SK-N-SH (cell line): ENCODE measurements around the gene BICD2. TPM values are rescaled to one million over a fixed set of nuclear protein-coding genes. Genes with fewer than 3 reads are reported as not detected.

Experiments
- CTCF ChIA-PET: fragments of 300-600, 350-600 bp; formaldehyde crosslinking; extraction: SDS; loops from one replicate; lab custom pipeline; 2021; lab: Yijun Ruan, JAX
- POLR2A ChIA-PET: fragments of 350-600 bp; sonication (Branson Sonifier 250); formaldehyde crosslinking; extraction: SDS; loops from one replicate; lab custom pipeline; 2020; ENCODE audit warnings: antibody characterized with exemption, inconsistent platforms; lab: Yijun Ruan, JAX
- DNase-seq: peaks from one replicate; pipeline ENCODE4 v3.0.0; 2012
- H2AFZ ChIP-seq: fragments of 200-600 bp; sonication (generic); 2 replicates; pipeline ENCODE4 v1.8.1; 2016; ENCODE audit warnings: antibody characterized with exemption, mild to moderate bottlenecking, low read depth
- H3F3A ChIP-seq: fragments of 200-600 bp; sonication (generic); replicated peaks from 2 replicates; pipeline ENCODE3; 2016; ENCODE audit warnings: antibody characterized with exemption, mild to moderate bottlenecking; ENCODE audit not compliant: insufficient read depth
- H3K27ac ChIP-seq, 2 experiments: fragments of 200-500 bp in 1 of 2; fragments of 200-600 bp in 1 of 2; sonication (Bioruptor generic) in 1 of 2; sonication (generic), shearing (Covaris generic) in 1 of 2; 2 replicates each; pipeline versions ENCODE4 v1.5.1 to v1.6.1; 2014 to 2016; ENCODE audit warnings: low read depth in 2 of 2, inconsistent platforms in 1 of 2, low read length in 1 of 2, mild to moderate bottlenecking in 1 of 2, mixed read lengths in 1 of 2
- H3K27me3 ChIP-seq: fragments of 200-600 bp; sonication (generic), shearing (Covaris generic); 2 replicates; pipeline ENCODE4 v1.6.1; 2016; ENCODE audit warnings: mixed run types; ENCODE audit not compliant: insufficient read depth
- H3K36me3 ChIP-seq, 2 experiments: fragments of 200-500 bp in 1 of 2; fragments of 200-600 bp in 1 of 2; sonication (Bioruptor generic) in 1 of 2; sonication (generic) in 1 of 2; replicated peaks in 1 of 2; 2 replicates each; pipeline versions ENCODE3 to v1.5.1; 2014 to 2016; ENCODE audit warnings: low read length in 1 of 2, mild to moderate bottlenecking in 1 of 2; ENCODE audit not compliant: insufficient read depth in 2 of 2, control insufficient read depth in 1 of 2
- H3K4me1 ChIP-seq, 2 experiments: fragments of 200-500 bp in 1 of 2; fragments of 200-600 bp in 1 of 2; sonication (Bioruptor generic) in 1 of 2; sonication (generic), shearing (Covaris generic) in 1 of 2; 2 replicates each; pipeline versions ENCODE4 v1.5.1 to v1.6.1; 2014 to 2016; ENCODE audit warnings: low read depth in 1 of 2, low read length in 1 of 2, mixed run types in 1 of 2; ENCODE audit not compliant: insufficient read depth in 2 of 2, control insufficient read depth in 1 of 2
- H3K4me2 ChIP-seq: fragments of 200-600 bp; sonication (generic), shearing (Covaris generic); 2 replicates; pipeline ENCODE4 v1.6.1; 2017; ENCODE audit warnings: mixed run types
- H3K4me3 ChIP-seq, 2 experiments: fragments of 200-500 bp in 1 of 2; fragments of 200-600 bp in 1 of 2; sonication (Bioruptor generic) in 1 of 2; sonication (generic), shearing (Covaris generic) in 1 of 2; 2 replicates each; pipeline versions ENCODE4 v1.5.1 to v1.8.1; 2014 to 2016; ENCODE audit warnings: low read depth in 2 of 2, inconsistent platforms in 1 of 2, low read length in 1 of 2, mild to moderate bottlenecking in 1 of 2, mixed read lengths in 1 of 2, moderate library complexity in 1 of 2
- H3K79me2 ChIP-seq: fragments of 200-600 bp; sonication (generic); 2 replicates; pipeline ENCODE4 v1.8.1; 2017; ENCODE audit warnings: mild to moderate bottlenecking; ENCODE audit not compliant: insufficient read depth
- H3K9ac ChIP-seq: fragments of 200-600 bp; sonication (generic); 2 replicates; pipeline ENCODE4 v1.6.1; 2017; ENCODE audit warnings: mixed run types
- H3K9me2 ChIP-seq: fragments of 200-600 bp; sonication (generic); 2 replicates; pipeline ENCODE4 v1.6.1; 2017; ENCODE audit warnings: mixed run types
- H3K9me3 ChIP-seq: fragments of 200-600 bp; sonication (generic); 2 replicates; pipeline ENCODE4 v1.6.1; 2017; ENCODE audit warnings: mixed run types, mild to moderate bottlenecking, moderate library complexity
- H4K20me1 ChIP-seq: fragments of 200-600 bp; sonication (generic); 2 replicates; pipeline ENCODE4 v1.6.1; 2017; ENCODE audit warnings: mild to moderate bottlenecking, mixed run types; ENCODE audit not compliant: insufficient read depth
- EP300 ChIP-seq, 2 experiments: IDR thresholded peaks; 2 replicates each; pipeline versions ENCODE4 v1.4.0 to v1.6.1; 2012; ENCODE audit warnings: borderline replicate concordance in 1 of 2, low read depth in 1 of 2, low read length in 1 of 2
- EZH2phosphoT487 ChIP-seq: fragments of 200-600 bp; sonication (generic); IDR thresholded peaks from 2 replicates; pipeline ENCODE4 v1.6.1; 2017; ENCODE audit warnings: low read depth, mixed run types, mild to moderate bottlenecking, antibody characterized with exemption, moderate library complexity, borderline replicate concordance
- FOSL2 ChIP-seq: IDR thresholded peaks from 2 replicates; pipeline ENCODE4 v1.4.0; 2012; ENCODE audit warnings: low read depth, mild to moderate bottlenecking, moderate library complexity, borderline replicate concordance
- FOXJ3 ChIP-seq: sonication (generic); formaldehyde crosslinking; IDR thresholded peaks from 2 replicates; pipeline ENCODE4 v1.5.1; 2020; ENCODE audit warnings: mild to moderate bottlenecking, missing genetic modification reagents
- FOXM1 ChIP-seq: IDR thresholded peaks from 2 replicates; pipeline ENCODE4 v1.4.0; 2012; ENCODE audit warnings: low read depth, mild to moderate bottlenecking
- GABPA ChIP-seq: IDR thresholded peaks from 2 replicates; pipeline ENCODE4 v1.4.0; 2012; ENCODE audit warnings: low read depth, mild to moderate bottlenecking
- GATA2 ChIP-seq: sonication (generic); formaldehyde crosslinking; IDR thresholded peaks from 2 replicates; pipeline ENCODE4 v1.5.0; 2020; ENCODE audit warnings: mild to moderate bottlenecking, missing genetic modification reagents
- JUND ChIP-seq: IDR thresholded peaks from 2 replicates; pipeline ENCODE4 v1.4.0; 2012
- MEF2A ChIP-seq: IDR thresholded peaks from 2 replicates; pipeline ENCODE4 v1.4.0; 2012; ENCODE audit warnings: low read depth, borderline replicate concordance
- MXI1 ChIP-seq: IDR thresholded peaks from 2 replicates; pipeline ENCODE4 v1.6.1; 2012; ENCODE audit warnings: mild to moderate bottlenecking, low read depth, low read length, improper control_type of control experiment
- POLR2AphosphoS5 ChIP-seq: IDR thresholded peaks from 2 replicates; pipeline ENCODE4 v1.6.1; 2012; ENCODE audit warnings: low read depth, low read length
- RCOR1 ChIP-seq: fragments of 150-350 bp; IDR thresholded peaks from 2 replicates; pipeline ENCODE4 v1.6.1; 2017; ENCODE audit warnings: antibody characterized with exemption, low read length
- TAF1 ChIP-seq: IDR thresholded peaks from 2 replicates; pipeline ENCODE4 v1.6.1; 2012; ENCODE audit warnings: low read depth, mild to moderate bottlenecking, low read length, moderate library complexity, borderline replicate concordance
- TCF12 ChIP-seq: IDR thresholded peaks from 2 replicates; pipeline ENCODE4 v1.4.0; 2012
- TEAD4 ChIP-seq: IDR thresholded peaks from 2 replicates; pipeline ENCODE4 v1.4.0; 2012; ENCODE audit warnings: mild to moderate bottlenecking, borderline replicate concordance; ENCODE audit not compliant: insufficient read depth
- WGBS: methylation state at CpG from one replicate; pipeline ENCODE4 v1.1.6; 2017; ENCODE audit warnings: low lambda C conversion rate; 5-methylcytosine and 5-hydroxymethylcytosine counted together
- polyA plus RNA-seq, 3 experiments: library from polyadenylated mRNA; depleted of rRNA; stranded (reverse); fragments of >200 nt; gene quantifications; 2 replicates each; pipeline ENCODE4 v1.2.3, GENCODE V29; 2012
- TF ChIP-seq, protein P1 (sequence below): fragments of 200-600 bp; sonication (generic); IDR thresholded peaks from 2 replicates; pipeline ENCODE4 v1.6.1; 2017; ENCODE audit warnings: antibody characterized with exemption, mild to moderate bottlenecking, moderate library complexity
- TF ChIP-seq, protein P2 (sequence below): fragments of 150-350 bp; IDR thresholded peaks from 2 replicates; pipeline ENCODE4 v1.6.1; 2017; ENCODE audit warnings: antibody characterized with exemption, low read length, low read depth, borderline replicate concordance
- TF ChIP-seq, protein P3 (sequence below): fragments of 150-350 bp; IDR thresholded peaks from 2 replicates; pipeline ENCODE4 v1.6.1; 2016; ENCODE audit warnings: mild to moderate bottlenecking, low read depth, low read length
- TF ChIP-seq, protein P4 (sequence below): IDR thresholded peaks from 2 replicates; pipeline ENCODE4; 2012
- TF ChIP-seq, protein P5 (sequence below): IDR thresholded peaks from 2 replicates; pipeline ENCODE4 v1.6.1; 2012; ENCODE audit warnings: mild to moderate bottlenecking, low read depth, low read length, moderate library complexity

The BICD2 gene
- polyA plus RNA-seq, 1 of the 3 experiments (the other 2 are of a cell fraction) = 19.6 TPM

DNA sequence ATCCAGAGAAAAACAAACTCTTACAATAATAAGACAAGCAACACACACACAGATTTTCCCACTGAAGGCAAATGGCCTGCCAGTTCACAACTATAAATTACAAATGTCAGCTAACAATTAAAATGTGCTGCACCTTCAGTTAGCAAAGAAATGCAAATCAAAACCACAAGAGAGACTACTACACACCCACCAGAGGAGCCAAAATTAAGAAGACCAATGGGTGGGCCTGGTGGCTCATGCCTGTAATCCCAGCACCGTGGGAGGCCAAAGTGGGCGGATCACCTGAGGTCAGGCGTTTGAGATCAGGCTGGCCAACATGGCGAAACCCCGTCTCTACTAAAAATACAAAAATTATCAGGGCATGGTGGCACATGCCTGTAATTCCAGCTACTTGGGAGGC lies 79.6 kb downstream of the BICD2 start (continued):
- TF ChIP-seq, protein P1, sequence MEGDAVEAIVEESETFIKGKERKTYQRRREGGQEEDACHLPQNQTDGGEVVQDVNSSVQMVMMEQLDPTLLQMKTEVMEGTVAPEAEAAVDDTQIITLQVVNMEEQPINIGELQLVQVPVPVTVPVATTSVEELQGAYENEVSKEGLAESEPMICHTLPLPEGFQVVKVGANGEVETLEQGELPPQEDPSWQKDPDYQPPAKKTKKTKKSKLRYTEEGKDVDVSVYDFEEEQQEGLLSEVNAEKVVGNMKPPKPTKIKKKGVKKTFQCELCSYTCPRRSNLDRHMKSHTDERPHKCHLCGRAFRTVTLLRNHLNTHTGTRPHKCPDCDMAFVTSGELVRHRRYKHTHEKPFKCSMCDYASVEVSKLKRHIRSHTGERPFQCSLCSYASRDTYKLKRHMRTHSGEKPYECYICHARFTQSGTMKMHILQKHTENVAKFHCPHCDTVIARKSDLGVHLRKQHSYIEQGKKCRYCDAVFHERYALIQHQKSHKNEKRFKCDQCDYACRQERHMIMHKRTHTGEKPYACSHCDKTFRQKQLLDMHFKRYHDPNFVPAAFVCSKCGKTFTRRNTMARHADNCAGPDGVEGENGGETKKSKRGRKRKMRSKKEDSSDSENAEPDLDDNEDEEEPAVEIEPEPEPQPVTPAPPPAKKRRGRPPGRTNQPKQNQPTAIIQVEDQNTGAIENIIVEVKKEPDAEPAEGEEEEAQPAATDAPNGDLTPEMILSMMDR = no peak
- TF ChIP-seq TCF12 (no peak), JUND (no peak), MXI1 (no peak), FOSL2 (no peak), EP300 (IDR thresholded peaks at IDR 0.05; ENCODE audit: borderline replicate concordance in 1 of 2, low read depth in 1 of 2, low read length in 1 of 2) (no peak)
- TF ChIP-seq, protein P2, sequence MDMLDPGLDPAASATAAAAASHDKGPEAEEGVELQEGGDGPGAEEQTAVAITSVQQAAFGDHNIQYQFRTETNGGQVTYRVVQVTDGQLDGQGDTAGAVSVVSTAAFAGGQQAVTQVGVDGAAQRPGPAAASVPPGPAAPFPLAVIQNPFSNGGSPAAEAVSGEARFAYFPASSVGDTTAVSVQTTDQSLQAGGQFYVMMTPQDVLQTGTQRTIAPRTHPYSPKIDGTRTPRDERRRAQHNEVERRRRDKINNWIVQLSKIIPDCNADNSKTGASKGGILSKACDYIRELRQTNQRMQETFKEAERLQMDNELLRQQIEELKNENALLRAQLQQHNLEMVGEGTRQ = no peak

DNA sequence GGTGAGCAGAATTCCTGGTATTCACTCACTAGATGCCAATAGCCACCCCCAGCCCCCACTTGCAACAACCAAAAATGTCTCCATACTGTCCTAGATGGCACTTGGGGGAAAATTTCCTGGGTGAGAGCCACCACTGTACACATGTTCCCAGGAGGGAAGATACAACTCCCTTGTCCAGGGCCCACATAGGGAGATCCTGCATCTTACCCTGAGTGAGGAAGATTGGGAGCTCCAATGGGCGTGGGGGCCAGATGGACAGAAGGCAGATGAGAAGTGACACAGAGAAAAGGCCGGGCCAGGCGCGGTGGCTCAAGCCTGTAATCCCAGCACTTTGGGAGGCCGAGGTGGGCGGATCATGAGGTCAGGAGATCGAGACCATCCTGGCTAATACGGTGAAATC lies 82.4 kb downstream of the BICD2 start:
- Histone ChIP-seq H3K27me3 (no peaks in the 10 kb centered on the region), H3K27ac (no peak overlapping the region), H4K20me1 (no peaks in the 10 kb centered on the region), H2AFZ (no peak overlapping the region), H3F3A (no peaks in the 10 kb centered on the region), H3K9me2 (no peaks in the 10 kb centered on the region), H3K79me2 (no peaks in the 10 kb centered on the region), H3K9ac (no peak overlapping the region), H3K4me1 (no peaks in the 10 kb centered on the region), H3K4me3 (no peak overlapping the region)
- CTCF ChIA-PET = interaction anchor here (1.4 kb wide), 1 partner anchor 34 kb away, joined by 3 read pairs; no protein-coding TSS in a partner anchor
- 90% methylated on average over 8 of the region's 8 CpGs for WGBS
- TF ChIP-seq, protein P2 = no peak
- TF ChIP-seq FOSL2 (no peak), POLR2AphosphoS5 (no peak), RCOR1 (no peak), GATA2 (CRISPR knock-in tag) (no peak), TEAD4 (no peak), GABPA (no peak), FOXJ3 (CRISPR knock-in tag) (no peak), EZH2phosphoT487 (no peak), TAF1 (no peak), MEF2A (no peak), FOXM1 (no peak)
- TF ChIP-seq, protein P3, sequence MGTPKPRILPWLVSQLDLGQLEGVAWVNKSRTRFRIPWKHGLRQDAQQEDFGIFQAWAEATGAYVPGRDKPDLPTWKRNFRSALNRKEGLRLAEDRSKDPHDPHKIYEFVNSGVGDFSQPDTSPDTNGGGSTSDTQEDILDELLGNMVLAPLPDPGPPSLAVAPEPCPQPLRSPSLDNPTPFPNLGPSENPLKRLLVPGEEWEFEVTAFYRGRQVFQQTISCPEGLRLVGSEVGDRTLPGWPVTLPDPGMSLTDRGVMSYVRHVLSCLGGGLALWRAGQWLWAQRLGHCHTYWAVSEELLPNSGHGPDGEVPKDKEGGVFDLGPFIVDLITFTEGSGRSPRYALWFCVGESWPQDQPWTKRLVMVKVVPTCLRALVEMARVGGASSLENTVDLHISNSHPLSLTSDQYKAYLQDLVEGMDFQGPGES = no peak
- TF ChIP-seq, protein P4, sequence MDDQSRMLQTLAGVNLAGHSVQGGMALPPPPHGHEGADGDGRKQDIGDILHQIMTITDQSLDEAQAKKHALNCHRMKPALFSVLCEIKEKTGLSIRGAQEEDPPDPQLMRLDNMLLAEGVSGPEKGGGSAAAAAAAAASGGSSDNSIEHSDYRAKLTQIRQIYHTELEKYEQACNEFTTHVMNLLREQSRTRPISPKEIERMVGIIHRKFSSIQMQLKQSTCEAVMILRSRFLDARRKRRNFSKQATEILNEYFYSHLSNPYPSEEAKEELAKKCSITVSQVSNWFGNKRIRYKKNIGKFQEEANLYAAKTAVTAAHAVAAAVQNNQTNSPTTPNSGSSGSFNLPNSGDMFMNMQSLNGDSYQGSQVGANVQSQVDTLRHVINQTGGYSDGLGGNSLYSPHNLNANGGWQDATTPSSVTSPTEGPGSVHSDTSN = no peak
- TF ChIP-seq, protein P5, sequence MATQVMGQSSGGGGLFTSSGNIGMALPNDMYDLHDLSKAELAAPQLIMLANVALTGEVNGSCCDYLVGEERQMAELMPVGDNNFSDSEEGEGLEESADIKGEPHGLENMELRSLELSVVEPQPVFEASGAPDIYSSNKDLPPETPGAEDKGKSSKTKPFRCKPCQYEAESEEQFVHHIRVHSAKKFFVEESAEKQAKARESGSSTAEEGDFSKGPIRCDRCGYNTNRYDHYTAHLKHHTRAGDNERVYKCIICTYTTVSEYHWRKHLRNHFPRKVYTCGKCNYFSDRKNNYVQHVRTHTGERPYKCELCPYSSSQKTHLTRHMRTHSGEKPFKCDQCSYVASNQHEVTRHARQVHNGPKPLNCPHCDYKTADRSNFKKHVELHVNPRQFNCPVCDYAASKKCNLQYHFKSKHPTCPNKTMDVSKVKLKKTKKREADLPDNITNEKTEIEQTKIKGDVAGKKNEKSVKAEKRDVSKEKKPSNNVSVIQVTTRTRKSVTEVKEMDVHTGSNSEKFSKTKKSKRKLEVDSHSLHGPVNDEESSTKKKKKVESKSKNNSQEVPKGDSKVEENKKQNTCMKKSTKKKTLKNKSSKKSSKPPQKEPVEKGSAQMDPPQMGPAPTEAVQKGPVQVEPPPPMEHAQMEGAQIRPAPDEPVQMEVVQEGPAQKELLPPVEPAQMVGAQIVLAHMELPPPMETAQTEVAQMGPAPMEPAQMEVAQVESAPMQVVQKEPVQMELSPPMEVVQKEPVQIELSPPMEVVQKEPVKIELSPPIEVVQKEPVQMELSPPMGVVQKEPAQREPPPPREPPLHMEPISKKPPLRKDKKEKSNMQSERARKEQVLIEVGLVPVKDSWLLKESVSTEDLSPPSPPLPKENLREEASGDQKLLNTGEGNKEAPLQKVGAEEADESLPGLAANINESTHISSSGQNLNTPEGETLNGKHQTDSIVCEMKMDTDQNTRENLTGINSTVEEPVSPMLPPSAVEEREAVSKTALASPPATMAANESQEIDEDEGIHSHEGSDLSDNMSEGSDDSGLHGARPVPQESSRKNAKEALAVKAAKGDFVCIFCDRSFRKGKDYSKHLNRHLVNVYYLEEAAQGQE = no peak
- TF ChIP-seq, all 33 proteins: peak for 0
- Histone ChIP-seq H3K4me2 (no peak overlapping the region), H3K36me3 (no peaks in the 10 kb centered on the region), H3K9me3 (no peaks in the 10 kb centered on the region)
- no peak for DNase-seq
- POLR2A ChIA-PET = no interaction called here
